Measurements from ENCODE around the gene MEF2D. TPM values are rescaled to one million over a fixed set of nuclear protein-coding genes. Genes with fewer than 3 reads are reported as not detected.

Gene MEF2D
- polyA plus RNA-seq, 1 donor (not counting 4 experiments of a cell fraction or from before 2014, with no cell fraction given) = 9.3 TPM

GRCh38 chr1:156493742-156494141 lies 6.8 kb downstream of the MEF2D start:
- H3K9me3 ChIP-seq (ENCODE audit: control insufficient read depth, low read depth, low read length) = no peaks in the 10 kb centered on the region
- H4K20me1 ChIP-seq (ENCODE audit: control insufficient read depth, extremely low read depth, insufficient read depth, low read length) = peaks cover 56% of the 10 kb centered on the region
- no peaks in the 10 kb centered on the region for H3K27me3 ChIP-seq (ENCODE audit: control insufficient read depth, extremely low read depth, insufficient read depth, low read length)
- peaks cover 12 to 35% of the 10 kb centered on the region in 2 experiments for H3K36me3 ChIP-seq (ENCODE audit: control insufficient read depth in 2 of 2, extremely low read depth in 1 of 2, insufficient read depth in 2 of 2, low read length in 2 of 2)
- TF ChIP-seq EZH2 (IDR thresholded peaks at IDR 0.05; ENCODE audit: low read length) (no peak), CTCF (optimal IDR thresholded peaks at IDR 0.05 in 1 of 3, IDR thresholded peaks at IDR 0.05 in 1 of 3, conservative IDR thresholded peaks at IDR 0.05 in 1 of 3; ENCODE audit: extremely low read depth in 1 of 3, insufficient read depth in 2 of 3, low read length in 3 of 3) (no peak)
- H3K4me3 ChIP-seq (ENCODE audit: control insufficient read depth in 2 of 3, extremely low read depth in 1 of 3, insufficient read depth in 2 of 3, low read depth in 1 of 3, low read length in 3 of 3) = no peak overlapping the region
- peaks cover 97% of the 10 kb centered on the region for H3K79me2 ChIP-seq (ENCODE audit: control insufficient read depth, insufficient read depth, low read length)
- DNase-seq (ENCODE audit: low read depth, low spot score) (no peak), FAIRE-seq (no peak)
- no peak overlapping the region for H3K9ac ChIP-seq (ENCODE audit: control insufficient read depth, extremely low read depth, insufficient read depth, low read length)
- no peak overlapping the region for H3K27ac ChIP-seq (ENCODE audit: control insufficient read depth, insufficient read depth, low read length)
- H3K4me1 ChIP-seq (ENCODE audit: control insufficient read depth, extremely low read depth, insufficient read depth, low read length) = peaks cover 52% of the 10 kb centered on the region
- no peak overlapping the region for H3K4me2 ChIP-seq (ENCODE audit: control insufficient read depth, extremely low read depth, insufficient read depth, low read depth, low read length)
- dilution Hi-C loops (cut with MboI; ENCODE audit: extremely low pct_ligation_motif_present, low sequenced_read_pairs) = no loop called here
- H2AFZ ChIP-seq (ENCODE audit: control insufficient read depth, low read length) = no peak overlapping the region
- peaks cover 23% of the 10 kb centered on the region for H3K9me1 ChIP-seq (ENCODE audit: control insufficient read depth, extremely low read depth, insufficient read depth, low read length)

- TF ChIP-seq CTCF (optimal IDR thresholded peaks at IDR 0.05 in 1 of 3, IDR thresholded peaks at IDR 0.05 in 1 of 3, conservative IDR thresholded peaks at IDR 0.05 in 1 of 3; ENCODE audit: extremely low read depth in 1 of 3, insufficient read depth in 2 of 3, low read length in 3 of 3) (no peak), EZH2 (IDR thresholded peaks at IDR 0.05; ENCODE audit: low read length) (no peak)
- FAIRE-seq = no peak
- Histone ChIP-seq H3K36me3 (ENCODE audit: control insufficient read depth in 2 of 2, extremely low read depth in 1 of 2, insufficient read depth in 2 of 2, low read length in 2 of 2) (peaks cover 15 to 35% of the 10 kb centered on the region in 2 experiments), H3K9me1 (ENCODE audit: control insufficient read depth, extremely low read depth, insufficient read depth, low read length) (peaks cover 21% of the 10 kb centered on the region), H4K20me1 (ENCODE audit: control insufficient read depth, extremely low read depth, insufficient read depth, low read length) (peaks cover 53% of the 10 kb centered on the region), H2AFZ (ENCODE audit: control insufficient read depth, low read length) (no peak overlapping the region), H3K9ac (ENCODE audit: control insufficient read depth, extremely low read depth, insufficient read depth, low read length) (no peak overlapping the region), H3K9me3 (ENCODE audit: control insufficient read depth, low read depth, low read length) (no peaks in the 10 kb centered on the region), H3K27me3 (ENCODE audit: control insufficient read depth, extremely low read depth, insufficient read depth, low read length) (no peaks in the 10 kb centered on the region), H3K79me2 (ENCODE audit: control insufficient read depth, insufficient read depth, low read length) (peaks cover 97% of the 10 kb centered on the region), H3K4me3 (ENCODE audit: control insufficient read depth in 2 of 3, extremely low read depth in 1 of 3, insufficient read depth in 2 of 3, low read depth in 1 of 3, low read length in 3 of 3) (no peak overlapping the region), H3K4me1 (ENCODE audit: control insufficient read depth, extremely low read depth, insufficient read depth, low read length) (peaks cover 48% of the 10 kb centered on the region), H3K4me2 (ENCODE audit: control insufficient read depth, extremely low read depth, insufficient read depth, low read depth, low read length) (no peak overlapping the region), H3K27ac (ENCODE audit: control insufficient read depth, insufficient read depth, low read length) (no peak overlapping the region)
- no peak for DNase-seq (ENCODE audit: low read depth, low spot score)
- dilution Hi-C loops (cut with MboI; ENCODE audit: extremely low pct_ligation_motif_present, low sequenced_read_pairs) = no loop called here
These were observed 7.4 kb downstream of the MEF2D start for GRCh38 chr1:156493154-156493631.

Measured in keratinocyte (primary cell).